A549 treated with CpdA at 1 μM for 4 hours (cell line): ENCODE results near the gene TEX48. TPM values are rescaled to one million over a fixed set of nuclear protein-coding genes. Genes with fewer than 3 reads are reported as not detected.

Experiments
- total RNA-seq: library from RNA; stranded (reverse); fragments of 200-300 nt; extraction: Qiagen RNA extraction; gene quantifications from 5 replicates; pipeline ENCODE4 v1.2.3, GENCODE V29; 2022; ENCODE audit warnings: low read depth

TEX48 gene, protein sequence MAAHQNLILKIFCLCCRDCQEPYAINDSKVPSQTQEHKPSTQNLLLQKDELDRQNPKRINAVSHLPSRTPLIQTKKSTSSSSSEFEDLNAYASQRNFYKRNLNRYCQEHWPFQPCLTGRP
- total RNA-seq: not detected in 5 replicates

DNA sequence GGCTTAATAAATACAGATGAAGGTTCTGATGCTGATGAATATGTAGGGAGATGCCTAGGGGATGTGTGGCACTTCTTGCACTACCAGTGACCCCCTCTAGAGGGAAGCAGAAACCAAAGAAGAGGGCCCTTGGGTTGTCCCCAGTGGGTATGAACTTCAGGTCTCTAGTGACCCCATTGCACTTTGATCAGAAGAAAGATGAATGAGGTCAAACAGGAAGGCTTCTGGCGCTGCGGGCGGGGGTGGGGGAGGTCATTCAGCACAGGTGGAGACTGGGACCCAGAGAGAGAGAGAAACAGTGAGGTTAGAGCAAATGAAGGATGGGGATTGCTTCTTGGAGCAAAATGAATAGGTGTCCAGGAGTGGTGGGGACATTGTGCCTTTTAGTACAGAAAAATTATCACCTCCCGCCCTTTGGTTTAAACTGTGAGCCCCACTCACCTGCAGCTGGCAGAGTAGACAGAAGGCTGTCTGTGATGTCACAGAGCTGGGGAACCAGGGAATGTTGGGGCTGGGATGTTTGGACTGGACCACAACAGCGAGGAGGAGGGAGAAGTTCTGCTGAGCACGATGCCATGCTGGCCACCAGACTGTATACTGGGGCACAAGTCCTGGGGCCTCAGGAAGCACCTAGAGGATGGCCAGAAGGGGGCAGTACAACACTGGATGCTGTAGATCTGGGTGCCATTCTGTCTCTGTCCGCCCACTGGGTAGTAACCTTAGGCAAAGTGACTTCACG is at the start of gene TEX48:
TEX48 (minus strand) TSS at position 599 of the 739 bp plus-strand sequence. CDS start 10,469 bp downstream, outside the sequence.

DNA sequence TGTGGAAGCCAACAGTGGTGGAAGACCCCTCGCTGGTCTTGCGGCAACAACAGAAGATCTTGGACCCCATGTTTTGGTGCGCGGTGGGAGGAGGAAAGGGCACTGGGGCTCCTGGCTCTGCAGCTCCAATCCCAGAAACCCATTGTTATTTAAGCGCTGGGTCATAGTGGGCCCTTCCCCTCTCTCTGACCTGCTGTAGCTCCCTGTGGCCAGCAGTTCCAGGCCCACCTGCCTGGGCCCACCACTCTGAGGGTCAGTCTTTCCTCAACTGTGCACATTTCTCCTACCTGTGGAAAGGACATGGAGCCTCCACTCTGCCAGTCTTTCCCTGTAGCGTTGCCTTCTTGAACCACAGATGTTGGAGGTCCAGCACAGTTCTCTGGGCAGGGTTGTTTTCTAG is 24.3 kb downstream of the TEX48 start, which contains the start of gene TEX53:
TEX53 (minus strand) TSS at position 101 of the 400 bp plus-strand sequence; CDS start at position 70, 31 bp downstream.

Other genes with a start within 250 kb of the TEX48 start
- 5.1 to 7.6 TPM (median 6.8 TPM) in 5 replicates for gene WHRN, start 176.7 kb downstream of the TEX48 start, total RNA-seq
- gene ATP6V1G1, start 94.4 kb downstream of the TEX48 start, total RNA-seq: 109 to 146 TPM (median 115 TPM) in 5 replicates
- gene TMEM268, start 70.9 kb downstream of the TEX48 start, total RNA-seq: 9.1 to 13.2 TPM (median 12.2 TPM) in 5 replicates
- not detected in 5 replicates for gene TEX53, start 24.4 kb downstream of the TEX48 start, total RNA-seq
- 0.26 to 0.41 TPM (median 0.37 TPM) in 5 replicates for gene TNFSF15, start 123.8 kb upstream of the TEX48 start, total RNA-seq
- not detected in 5 replicates for gene TNFSF8, start 248.4 kb upstream of the TEX48 start, total RNA-seq